SU-DHL-6 (cell line): ENCODE results near the gene KLHDC9.

Experiments
- CTCF ChIP-seq: fragments of 200-600 bp; sonication (generic); IDR thresholded peaks from one replicate; pipeline ENCODE4 v1.5.1; 2017; ENCODE audit warnings: antibody characterized with exemption, mild to moderate bottlenecking, low read length, moderate library complexity; ENCODE audit not compliant: insufficient read depth, poor library complexity, severe bottlenecking
- EZH2phosphoT487 ChIP-seq: fragments of 200-600 bp; sonication (generic), shearing (Covaris generic); conservative IDR thresholded peaks from 2 replicates; pipeline ENCODE4 v1.6.1; 2018; ENCODE audit warnings: mild to moderate bottlenecking, antibody characterized with exemption, low read length, moderate library complexity, mixed read lengths

- TF ChIP-seq CTCF (no peak), EZH2phosphoT487 (no peak)
Measured at GRCh38 chr1:161091796-161092507, 6.2 kb upstream of the KLHDC9 start.
